Left cardiac atrium (tissue), 4 donors: ENCODE measurements around the gene SP1. TPM values are rescaled to one million over a fixed set of nuclear protein-coding genes. Genes with fewer than 3 reads are reported as not detected.

Source experiments
- ATAC-seq, 2 donors: fragments of 200-7000 bp; cut with Tn5 transposase; one replicate each; pipeline ENCODE4 v1.9.1; 2020; ENCODE audit warnings: mild to moderate bottlenecking in 2 of 2, moderate library complexity in 2 of 2
- DNase-seq: peaks from one replicate; pipeline ENCODE4 v3.0.0-alpha.2; 2020
- intact Hi-C, 2 donors: fragments of 100-400 bp; cut with DNase I; formaldehyde crosslinking; loops; one replicate each; pipeline versions ENCODE4 v1.14.1 to v1.15.1; 2022 to 2023
- total RNA-seq, 2 donors: library from RNA; stranded (reverse); fragmentation: NEBNext Ultra II Directional; extraction: Animal tissue kit (Norgen Biotek cat#: 25700); gene quantifications; one replicate each; pipeline ENCODE4 v1.2.1, GENCODE V29; 2021
- donor health status: DM: no; HTN: yes; CAD: no.
- donor health status: DM: no; HTN: yes; CAD: no; lungs with severe emphysema.
- donor health status: DM: yes; HTN: yes; CAD: no.
- donor health status: Dilated cardiomyopathy.

Gene SP1
- total RNA-seq, 2 donors from 2014 or later, result 31.3 to 33.4 TPM

DNA sequence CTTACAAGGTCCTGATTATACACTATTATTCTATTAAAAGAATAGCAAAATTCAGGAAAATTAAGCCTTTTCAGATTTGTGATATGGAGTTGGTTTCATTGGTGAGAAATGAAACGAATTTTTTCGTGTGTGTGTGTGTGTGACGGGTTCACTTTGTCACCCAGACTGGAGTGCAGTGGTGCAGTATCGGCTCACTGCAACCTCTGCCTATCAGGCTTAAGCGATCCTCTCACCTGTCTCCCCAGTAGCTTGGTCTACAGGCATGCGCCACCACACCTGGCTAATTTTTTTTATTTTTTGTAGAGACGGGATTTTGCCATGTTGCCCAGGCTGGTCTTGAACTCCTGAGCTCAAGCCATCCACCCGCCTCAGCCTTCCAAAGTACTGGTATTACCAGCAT is 81.6 kb downstream of the SP1 start:
- DNase-seq (no peak), ATAC-seq (no peak)
- intact Hi-C loops, result no loop called here

DNA sequence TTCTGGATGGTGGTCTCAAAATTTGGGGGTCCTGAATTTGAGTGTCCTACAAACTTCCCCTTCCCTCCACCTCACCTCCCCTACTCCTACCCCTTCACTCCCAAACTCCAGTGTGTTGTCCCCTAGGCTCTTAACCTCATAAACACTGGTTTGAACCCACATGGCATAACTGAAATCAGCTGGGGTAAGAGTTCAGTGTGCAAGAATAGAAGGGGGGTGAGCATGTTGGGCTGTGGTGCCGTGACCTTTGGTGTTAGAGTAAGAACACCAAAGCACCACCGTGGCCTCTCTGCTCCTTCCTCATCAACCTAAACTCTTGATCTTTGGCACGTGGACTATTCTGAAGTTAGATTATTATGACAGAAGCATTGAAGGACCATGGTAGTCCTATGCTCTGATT is 83.0 kb downstream of the SP1 start:
- DNase-seq (no peak), ATAC-seq (no peak)
- intact Hi-C loops, result no loop called here

DNA sequence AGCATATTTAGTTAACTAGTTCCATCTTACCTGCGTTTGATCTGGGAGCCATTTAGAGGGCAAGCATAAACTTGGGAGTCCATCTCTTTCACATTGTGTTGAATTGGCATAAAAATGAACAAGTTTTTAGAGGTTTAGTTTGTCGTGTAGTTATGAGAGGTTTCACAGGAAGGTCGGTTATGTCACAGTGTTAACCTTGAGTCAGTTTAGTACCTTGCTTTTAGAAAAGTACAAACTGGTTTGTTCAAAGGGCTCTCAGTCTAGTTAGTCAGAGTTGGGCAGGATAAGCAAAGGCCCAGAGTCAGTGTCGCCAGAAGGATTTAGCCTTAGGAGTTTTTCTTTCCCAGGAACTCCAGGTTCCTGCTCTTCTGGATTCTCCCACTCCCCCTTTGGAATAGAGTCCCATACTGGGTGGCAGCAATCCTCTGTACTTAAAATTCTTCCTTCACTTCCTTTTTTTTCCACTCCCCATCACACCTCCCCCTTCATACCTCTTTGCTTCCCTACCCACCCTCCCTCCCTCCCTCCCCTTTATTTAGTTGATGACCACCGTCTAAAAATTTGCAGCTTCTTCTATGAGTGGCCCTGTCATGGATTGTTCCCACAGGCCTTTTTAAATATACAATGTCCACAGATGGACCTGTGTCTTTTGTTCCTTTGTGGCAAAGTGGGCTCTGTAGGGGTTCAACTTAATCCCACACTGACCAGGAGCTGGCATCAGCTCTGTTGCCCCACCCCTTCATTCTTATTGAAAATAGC is 84.0 kb downstream of the SP1 start:
- DNase-seq (no peak), ATAC-seq (no peak)
- intact Hi-C loops, result no loop called here

DNA sequence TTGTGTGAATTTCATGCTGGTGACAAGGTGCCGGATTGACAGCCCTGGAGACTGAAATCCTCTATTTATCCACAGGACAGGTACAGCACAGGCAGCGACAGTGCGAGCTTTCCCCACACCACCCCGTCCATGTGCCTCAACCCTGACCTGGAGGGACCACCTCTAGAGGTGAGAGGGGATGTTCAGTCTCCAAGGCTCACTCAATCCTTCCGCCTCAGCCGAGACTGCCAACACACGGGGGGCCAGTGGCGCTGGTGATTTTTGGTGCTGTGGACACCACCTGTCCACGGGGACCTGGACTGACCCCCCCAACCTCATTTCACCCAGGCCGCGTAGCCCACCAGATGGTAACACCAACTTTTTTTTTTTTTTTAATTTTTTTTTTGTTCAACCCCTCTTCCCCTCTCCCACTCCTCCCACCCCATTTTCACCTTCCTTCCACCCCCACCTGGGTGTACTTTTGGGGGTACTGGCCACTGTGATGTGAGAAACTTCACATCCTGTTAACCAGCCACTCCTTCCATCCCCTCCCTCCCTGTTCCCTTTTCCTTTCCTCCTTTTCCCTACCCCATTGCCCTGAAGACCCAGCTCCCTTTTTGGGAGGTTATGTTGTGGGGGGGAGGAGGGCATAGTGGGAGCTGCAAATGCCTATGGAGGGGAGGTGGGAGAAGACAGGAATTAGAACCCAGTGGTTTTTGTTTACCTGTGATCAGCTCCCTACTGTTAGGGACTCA is 84.9 kb downstream of the SP1 start:
- intact Hi-C loops, result no loop called here
- ATAC-seq, result no peak

DNA sequence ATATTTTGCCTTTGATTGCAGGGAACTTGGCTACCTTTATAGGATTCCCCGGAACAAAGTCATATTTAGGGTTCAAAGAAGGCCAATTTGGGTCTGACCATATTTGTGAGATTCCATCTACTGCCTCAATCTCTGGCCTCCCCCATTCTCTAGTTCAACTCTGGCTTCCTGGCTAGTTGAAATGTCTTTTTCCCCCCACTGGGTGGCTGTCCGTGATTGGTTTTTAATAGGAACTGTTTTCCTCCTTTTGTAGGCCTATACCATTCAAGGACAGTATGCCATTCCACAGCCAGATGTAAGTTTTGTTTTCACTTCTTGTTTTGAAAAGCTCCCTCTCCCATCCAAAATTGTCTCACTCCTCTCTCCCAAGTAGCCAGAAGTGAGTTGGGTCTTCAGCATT is 85.7 kb downstream of the SP1 start:
- intact Hi-C loops, result no loop called here
- DNase-seq (no peak), ATAC-seq (no peak)

More for the DNA sequence above, 84.9 kb downstream of the SP1 start:
- DNase-seq, result no peak

Other genes starting within 250 kb of the SP1 start
- 10 to 100 TPM; 19.0 to 20.0 TPM for gene ZNF740, start 199.5 kb upstream of the SP1 start, total RNA-seq
- gene CSAD, start 199.3 kb upstream of the SP1 start, total RNA-seq, result 10 to 100 TPM; 16.8 to 19.7 TPM
- gene ITGB7, start 172.9 kb upstream of the SP1 start, total RNA-seq, result 1 to 10 TPM in 1 of 2 donors, under 1 TPM in 1; 0.81 to 2.1 TPM
- 10 to 100 TPM; 13.5 to 24.1 TPM for gene RARG, start 148.0 kb upstream of the SP1 start, total RNA-seq
- 1 to 10 TPM in 1 of 2 donors, under 1 TPM in 1; 0.58 to 1.3 TPM for gene ESPL1, start 111.9 kb upstream of the SP1 start, total RNA-seq
- 100 to 1,000 TPM; 345 to 377 TPM for gene PFDN5, start 84.6 kb upstream of the SP1 start, total RNA-seq
- 10 to 100 TPM; 35.0 to 37.0 TPM for gene MYG1, start 80.5 kb upstream of the SP1 start, total RNA-seq
- gene AAAS, start 58.6 kb upstream of the SP1 start, total RNA-seq, result 10 to 100 TPM; 35.7 to 40.3 TPM
- gene SP7, start 43.8 kb upstream of the SP1 start, total RNA-seq, result not detected
- under 1 TPM in 1 of 2 donors, not detected in 1; 0.34 TPM for gene AMHR2, start 43.7 kb downstream of the SP1 start, total RNA-seq
- gene PRR13, start 61.6 kb downstream of the SP1 start, total RNA-seq, result 10 to 100 TPM; 73.5 to 90.2 TPM
- 100 to 1,000 TPM; 504 to 545 TPM for gene PCBP2, start 71.9 kb downstream of the SP1 start, total RNA-seq
- gene MAP3K12, start 119.3 kb downstream of the SP1 start, total RNA-seq, result 1 to 10 TPM; 9.1 to 9.7 TPM
- gene TARBP2, start 121.1 kb downstream of the SP1 start, total RNA-seq, result 10 to 100 TPM; 12.5 to 15.3 TPM
- gene NPFF, start 127.3 kb downstream of the SP1 start, total RNA-seq, result not detected
- 10 to 100 TPM; 30.1 to 34.7 TPM for gene ATF7, start 246.2 kb downstream of the SP1 start, total RNA-seq